ENCODE data around the gene ADARB1.

DNA sequence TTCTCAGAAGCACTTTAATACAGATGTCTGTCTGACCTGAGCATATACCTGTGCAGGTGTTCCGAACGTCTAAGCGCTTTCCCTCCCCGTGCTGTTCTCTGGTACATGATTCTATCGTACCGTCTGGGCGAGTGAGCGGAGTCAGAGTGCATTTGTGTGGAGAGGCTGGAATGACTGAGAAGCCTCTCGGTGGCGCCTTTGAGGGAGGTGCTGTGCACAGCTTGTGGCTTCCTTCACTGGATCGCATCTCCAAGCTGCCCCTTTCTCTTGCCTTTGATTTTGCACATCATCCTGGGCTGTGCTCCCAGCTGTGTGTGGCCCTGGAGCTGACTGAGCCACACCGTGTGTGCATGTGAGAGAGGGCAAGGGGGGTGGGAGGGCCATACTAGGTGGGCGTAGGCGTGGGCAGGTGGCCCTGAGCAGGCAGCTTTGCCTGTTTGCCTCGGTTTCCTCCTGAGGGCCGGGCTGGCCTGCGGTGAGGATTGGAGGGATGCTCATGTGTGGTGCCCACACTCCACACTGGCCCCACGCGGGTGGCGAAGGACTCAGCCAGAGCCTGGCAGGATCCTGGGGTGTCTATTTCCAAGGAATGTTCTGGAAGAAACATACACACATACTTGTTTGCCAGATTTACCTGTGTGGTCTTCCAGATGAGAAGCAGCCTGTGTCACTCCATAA, 105.3 kb downstream of the ADARB1 start:
- no peak for TF ChIP-seq POLR2A (IDR thresholded peaks at IDR 0.05)
- TF ChIP-seq, protein P1, sequence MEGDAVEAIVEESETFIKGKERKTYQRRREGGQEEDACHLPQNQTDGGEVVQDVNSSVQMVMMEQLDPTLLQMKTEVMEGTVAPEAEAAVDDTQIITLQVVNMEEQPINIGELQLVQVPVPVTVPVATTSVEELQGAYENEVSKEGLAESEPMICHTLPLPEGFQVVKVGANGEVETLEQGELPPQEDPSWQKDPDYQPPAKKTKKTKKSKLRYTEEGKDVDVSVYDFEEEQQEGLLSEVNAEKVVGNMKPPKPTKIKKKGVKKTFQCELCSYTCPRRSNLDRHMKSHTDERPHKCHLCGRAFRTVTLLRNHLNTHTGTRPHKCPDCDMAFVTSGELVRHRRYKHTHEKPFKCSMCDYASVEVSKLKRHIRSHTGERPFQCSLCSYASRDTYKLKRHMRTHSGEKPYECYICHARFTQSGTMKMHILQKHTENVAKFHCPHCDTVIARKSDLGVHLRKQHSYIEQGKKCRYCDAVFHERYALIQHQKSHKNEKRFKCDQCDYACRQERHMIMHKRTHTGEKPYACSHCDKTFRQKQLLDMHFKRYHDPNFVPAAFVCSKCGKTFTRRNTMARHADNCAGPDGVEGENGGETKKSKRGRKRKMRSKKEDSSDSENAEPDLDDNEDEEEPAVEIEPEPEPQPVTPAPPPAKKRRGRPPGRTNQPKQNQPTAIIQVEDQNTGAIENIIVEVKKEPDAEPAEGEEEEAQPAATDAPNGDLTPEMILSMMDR (IDR thresholded peaks at IDR 0.05), result no peak
- no peak for TF ChIP-seq EP300 (IDR thresholded peaks at IDR 0.05)

Data from tibial nerve (tissue), 4 donors.